MM.1S (cell line): ENCODE measurements around the gene KIRREL3.

Experiments
- DNase-seq: peaks from one replicate; pipeline ENCODE4 v3.0.0-alpha.2; 2015
- H2AFZ ChIP-seq: fragments of 300-600 bp; sonication (generic); 2 replicates; pipeline ENCODE4 v1.6.0; 2016; ENCODE audit warnings: antibody characterized with exemption, low read length
- H3F3A ChIP-seq: fragments of 300-600 bp; sonication (generic); 2 replicates; pipeline ENCODE4 v1.6.1; 2016; ENCODE audit warnings: mild to moderate bottlenecking, antibody characterized with exemption, low read length, moderate library complexity, mixed read lengths; ENCODE audit not compliant: insufficient read depth
- H3K27ac ChIP-seq: fragments of 300-600 bp; sonication (generic); 2 replicates; pipeline ENCODE4 v1.5.1; 2016; ENCODE audit warnings: mild to moderate bottlenecking, low read length
- H3K27me3 ChIP-seq: fragments of 300-600 bp; sonication (generic); replicated peaks from 2 replicates; pipeline ENCODE4 v1.6.0; 2016; ENCODE audit warnings: low read length; ENCODE audit not compliant: insufficient read depth
- H3K36me3 ChIP-seq: fragments of 300-600 bp; sonication (generic); replicated peaks from 2 replicates; pipeline ENCODE4 v1.6.1; 2016; ENCODE audit warnings: mild to moderate bottlenecking, low read length, mixed read lengths; ENCODE audit not compliant: insufficient read depth
- H3K4me1 ChIP-seq: fragments of 300-600 bp; sonication (generic); 2 replicates; pipeline ENCODE4 v1.6.1; 2016; ENCODE audit warnings: low read length, mixed read lengths
- H3K4me2 ChIP-seq: fragments of 300-600 bp; sonication (generic); 2 replicates; pipeline ENCODE4 v1.6.0; 2016; ENCODE audit warnings: low read depth, low read length
- H3K4me3 ChIP-seq: fragments of 300-600 bp; sonication (generic); 2 replicates; pipeline ENCODE4 v1.5.1; 2016; ENCODE audit warnings: low read length, mixed read lengths
- H3K79me2 ChIP-seq: fragments of 300-600 bp; sonication (generic); 2 replicates; pipeline ENCODE4 v1.6.1; 2016; ENCODE audit warnings: mixed run types, low read length, mixed read lengths
- H3K9ac ChIP-seq: fragments of 300-600 bp; sonication (generic); 2 replicates; pipeline ENCODE4 v1.6.1; 2016; ENCODE audit warnings: low read length, mixed read lengths
- H3K9me2 ChIP-seq: fragments of 300-600 bp; sonication (generic); replicated peaks from 2 replicates; pipeline ENCODE4 v1.6.1; 2016; ENCODE audit warnings: mild to moderate bottlenecking, low read length, mixed read lengths; ENCODE audit not compliant: insufficient read depth
- H3K9me3 ChIP-seq: fragments of 300-600 bp; sonication (generic); replicated peaks from 2 replicates; pipeline ENCODE4 v1.6.1; 2016; ENCODE audit warnings: mild to moderate bottlenecking, low read length, mixed read lengths; ENCODE audit not compliant: insufficient read depth
- H4K20me1 ChIP-seq: fragments of 300-600 bp; sonication (generic); 2 replicates; pipeline ENCODE4 v1.6.1; 2016; ENCODE audit warnings: mild to moderate bottlenecking, low read length, moderate library complexity, mixed read lengths; ENCODE audit not compliant: insufficient read depth
- CTCF ChIP-seq: fragments of 300-600 bp; sonication (generic); IDR thresholded peaks from 2 replicates; pipeline ENCODE4 v1.5.1; 2016; ENCODE audit warnings: antibody characterized with exemption, low read length, mixed read lengths
- EZH2 ChIP-seq: fragments of 300-600 bp; sonication (generic); optimal IDR thresholded peaks from 2 replicates; pipeline ENCODE3; 2017; ENCODE audit warnings: low read depth, mild to moderate bottlenecking, antibody characterized with exemption, low read length, mixed read lengths
- EZH2phosphoT487 ChIP-seq: fragments of 300-600 bp; sonication (generic); IDR thresholded peaks from 2 replicates; pipeline ENCODE4 v1.6.1; 2018; ENCODE audit warnings: antibody characterized with exemption, low read length

KIRREL3 gene

GRCh38 chr11:126534141-126534805 is 466.3 kb downstream of the KIRREL3 start:
- H3K79me2 ChIP-seq, result no peaks in the 10 kb centered on the region
- no peak for TF ChIP-seq CTCF
- no peak for TF ChIP-seq EZH2phosphoT487
- no peak for TF ChIP-seq EZH2
- no peak overlapping the region for H3K9ac ChIP-seq
- no peaks in the 10 kb centered on the region for H3K36me3 ChIP-seq
- no peak overlapping the region for H3K4me2 ChIP-seq
- no peaks in the 10 kb centered on the region for H3K4me1 ChIP-seq
- no peak overlapping the region for H2AFZ ChIP-seq
- H3F3A ChIP-seq, result no peaks in the 10 kb centered on the region
- no peak for DNase-seq
- no peaks in the 10 kb centered on the region for H3K9me3 ChIP-seq
- no peaks in the 10 kb centered on the region for H4K20me1 ChIP-seq
- no peaks in the 10 kb centered on the region for H3K9me2 ChIP-seq
- H3K4me3 ChIP-seq, result no peak overlapping the region
- no peaks in the 10 kb centered on the region for H3K27me3 ChIP-seq
- H3K27ac ChIP-seq, result no peak overlapping the region

- Histone ChIP-seq H3K36me3 (no peaks in the 10 kb centered on the region), H3K4me1 (no peaks in the 10 kb centered on the region), H3K27me3 (no peaks in the 10 kb centered on the region)
These were observed 467.0 kb downstream of the KIRREL3 start for GRCh38 chr11:126533560-126533959.

GRCh38 chr11:126530416-126530815 is 470.2 kb downstream of the KIRREL3 start:
- H2AFZ ChIP-seq, result no peak overlapping the region
- no peak overlapping the region for H3K9ac ChIP-seq
- no peaks in the 10 kb centered on the region for H4K20me1 ChIP-seq
- no peaks in the 10 kb centered on the region for H3K9me3 ChIP-seq
- H3K9me2 ChIP-seq, result no peaks in the 10 kb centered on the region
- no peaks in the 10 kb centered on the region for H3K36me3 ChIP-seq
- no peaks in the 10 kb centered on the region for H3K79me2 ChIP-seq
- H3K4me2 ChIP-seq, result no peak overlapping the region
- no peak overlapping the region for H3K27ac ChIP-seq
- H3K27me3 ChIP-seq, result no peaks in the 10 kb centered on the region
- DNase-seq, result no peak
- H3K4me3 ChIP-seq, result no peak overlapping the region
- no peaks in the 10 kb centered on the region for H3K4me1 ChIP-seq
- no peak for TF ChIP-seq EZH2
- no peak for TF ChIP-seq CTCF
- no peak for TF ChIP-seq EZH2phosphoT487
- no peaks in the 10 kb centered on the region for H3F3A ChIP-seq

More at GRCh38 chr11:126533560-126533959, 467.0 kb downstream of the KIRREL3 start:
- Histone ChIP-seq H3K9me2 (no peaks in the 10 kb centered on the region), H4K20me1 (no peaks in the 10 kb centered on the region), H3F3A (no peaks in the 10 kb centered on the region), H3K9ac (no peak overlapping the region), H2AFZ (no peak overlapping the region), H3K4me2 (no peak overlapping the region), H3K4me3 (no peak overlapping the region), H3K9me3 (no peaks in the 10 kb centered on the region), H3K27ac (no peak overlapping the region), H3K79me2 (no peaks in the 10 kb centered on the region)
- no peak for TF ChIP-seq EZH2
- no peak for TF ChIP-seq EZH2phosphoT487
- TF ChIP-seq CTCF, result no peak
- no peak for DNase-seq
